A549 (cell line): Measurements from ENCODE around the gene KIF21A.

Source experiments
- BHLHE40 ChIP-seq: IDR thresholded peaks from 2 replicates; pipeline ENCODE4 v1.6.1; 2012; ENCODE audit warnings: low read depth, low read length, inconsistent platforms
- CEBPB ChIP-seq, 2 experiments: fragments of >200 bp in 1 of 2; sonication (Bioruptor Twin) in 1 of 2; formaldehyde crosslinking in 1 of 2; IDR thresholded peaks; 2 replicates each; pipeline ENCODE4 v1.6.1; 2012 to 2016
- CTCF ChIP-seq: fragments of >200 bp; sonication (Bioruptor Twin); formaldehyde crosslinking; IDR thresholded peaks from 3 replicates; pipeline ENCODE4 v1.5.1; 2016
- EP300 ChIP-seq, 2 experiments: fragments of >200 bp; sonication (Bioruptor Twin); formaldehyde crosslinking; IDR thresholded peaks; 2 replicates in 1 of 2; 3 replicates in 1 of 2; pipeline ENCODE4 v1.6.1; 2016 to 2017
- ESRRA ChIP-seq: fragments of 150-350 bp; IDR thresholded peaks from 2 replicates; pipeline ENCODE4 v1.6.1; 2014; ENCODE audit warnings: mild to moderate bottlenecking, low read length, borderline replicate concordance
- HDAC2 ChIP-seq: fragments of 200-600 bp; sonication (generic); IDR thresholded peaks from 2 replicates; pipeline ENCODE4 v1.6.1; 2016
- HMGXB4 ChIP-seq: fragments of 250-450 bp; sonication (Bioruptor Pico); IDR thresholded peaks from 2 replicates; pipeline ENCODE4 v1.5.0; 2021; ENCODE audit warnings: mild to moderate bottlenecking, moderate library complexity, borderline replicate concordance
- NR3C1 ChIP-seq: fragments of >200 bp; sonication (Bioruptor Twin); formaldehyde crosslinking; IDR thresholded peaks from 3 replicates; pipeline ENCODE4 v1.6.1; 2017
- POLR2A ChIP-seq: IDR thresholded peaks from 2 replicates; pipeline ENCODE4 v1.6.1; 2012; ENCODE audit warnings: mild to moderate bottlenecking, low read length
- ZC3H11A ChIP-seq: fragments of 450-650 bp; IDR thresholded peaks from 2 replicates; pipeline ENCODE4 v1.6.1; 2014; ENCODE audit warnings: antibody characterized with exemption, mild to moderate bottlenecking

GRCh38 chr12:39490500-39491282 is 47.8 kb upstream of the KIF21A start:
- TF ChIP-seq BHLHE40 (no peak), CTCF (no peak), HDAC2 (no peak), CEBPB (IDR thresholded peaks at IDR 0.05) (0 out of 4 replicates have a peak, but pooled peaks of 1 of the 2 experiments have one; percentile 28), NR3C1 (no peak), POLR2A (no peak), ZC3H11A (no peak), EP300 (IDR thresholded peaks at IDR 0.05) (no peak), HMGXB4 (CRISPR knock-in tag) (no peak), ESRRA (no peak)
